ENCODE results near the gene SDCBP2.
A peak's percentile ranks its signal among the peaks of the same experiment; 100 is the strongest.

SDCBP2 gene

GRCh38 chr20:1277529-1278322 is 51.2 kb downstream of the SDCBP2 start:
- DNase-seq (ENCODE audit: low read depth in 1 of 2, low spot score in 1 of 2), result no peak

GRCh38 chr20:1275919-1276318 is 53.0 kb downstream of the SDCBP2 start:
- DNase-seq (ENCODE audit: low read depth in 1 of 2, low spot score in 1 of 2), result no peak

GRCh38 chr20:1274485-1275311 is 54.2 kb downstream of the SDCBP2 start:
- no peak for DNase-seq (ENCODE audit: low read depth in 1 of 2, low spot score in 1 of 2)

- DNase-seq (ENCODE audit: low read depth in 1 of 2, low spot score in 1 of 2), result no peak
Measured at GRCh38 chr20:1273366-1273765, 55.6 kb downstream of the SDCBP2 start.

- DNase-seq (ENCODE audit: low read depth in 1 of 2, low spot score in 1 of 2), result no peak
Measured at GRCh38 chr20:1272368-1273100, 56.4 kb downstream of the SDCBP2 start.

GRCh38 chr20:1269850-1270249 is 59.1 kb downstream of the SDCBP2 start:
- DNase-seq (ENCODE audit: low read depth in 1 of 2, low spot score in 1 of 2), result no peak

GRCh38 chr20:1269235-1269634 is 59.7 kb downstream of the SDCBP2 start:
- DNase-seq (ENCODE audit: low read depth in 1 of 2, low spot score in 1 of 2), result no peak

- DNase-seq (ENCODE audit: low read depth in 1 of 2, low spot score in 1 of 2), result no peak
Measured at GRCh38 chr20:1267809-1268374, 61.0 kb downstream of the SDCBP2 start.

GRCh38 chr20:1267161-1267560 is 61.8 kb downstream of the SDCBP2 start:
- no peak for DNase-seq (ENCODE audit: low read depth in 1 of 2, low spot score in 1 of 2)

- DNase-seq (ENCODE audit: low read depth in 1 of 2, low spot score in 1 of 2), result peak; percentile 53 to 60
Measured at GRCh38 chr20:1266167-1266973, 62.6 kb downstream of the SDCBP2 start, which contains the start of gene SNPH. Gene SNPH (plus strand): TSS chr20:1266294. CDS start chr20:1296240, 29,946 bp downstream.

- no peak for DNase-seq (ENCODE audit: low read depth in 1 of 2, low spot score in 1 of 2)
Measured at GRCh38 chr20:1265916-1266166, 63.1 kb downstream of the SDCBP2 start.

- DNase-seq (ENCODE audit: low read depth in 1 of 2, low spot score in 1 of 2), result no peak
Measured at GRCh38 chr20:1265226-1265915, 63.6 kb downstream of the SDCBP2 start.

- DNase-seq (ENCODE audit: low read depth in 1 of 2, low spot score in 1 of 2), result no peak
Measured at GRCh38 chr20:1264727-1265126, 64.2 kb downstream of the SDCBP2 start.

- DNase-seq (ENCODE audit: low read depth in 1 of 2, low spot score in 1 of 2), result no peak
Measured at GRCh38 chr20:1263853-1264252, 65.1 kb downstream of the SDCBP2 start.

All from activated T-helper 1 cell treated with anti-CD3 and anti-CD28 coated beads, Interleukin-2, amount 50 U/mL, for 16 hours (primary cell).